GM10248 (cell line): ENCODE measurements around the gene FBLL1.
"Not testable (repeated sequence)": the region's sequence is repeated elsewhere in the genome, so short reads cannot be mapped to it uniquely, and the experiment has no call there.

Source experiments
- CTCF ChIA-PET: fragments of 300-600 bp; sonication (Branson Sonifier 250); formaldehyde crosslinking; extraction: SDS; loops from one replicate; lab custom pipeline; 2021; ENCODE audit warnings: antibody characterized with exemption; lab: Yijun Ruan, JAX
- POLR2A ChIA-PET: fragments of 350-650 bp; sonication (Branson Sonifier 250); formaldehyde crosslinking; extraction: SDS; loops from one replicate; lab custom pipeline; 2020; ENCODE audit warnings: antibody characterized with exemption; lab: Yijun Ruan, JAX
- DNase-seq: peaks from one replicate; pipeline ENCODE4 v3.0.0; 2012; ENCODE audit errors: extremely low spot score
- TF ChIP-seq, protein P1 (sequence below): IDR thresholded peaks from 2 replicates; pipeline ENCODE4 v1.5.1; 2012; ENCODE audit warnings: mild to moderate bottlenecking, low read depth; ENCODE audit errors: extremely low read depth, missing control alignments, control extremely low read depth

Gene FBLL1

DNA sequence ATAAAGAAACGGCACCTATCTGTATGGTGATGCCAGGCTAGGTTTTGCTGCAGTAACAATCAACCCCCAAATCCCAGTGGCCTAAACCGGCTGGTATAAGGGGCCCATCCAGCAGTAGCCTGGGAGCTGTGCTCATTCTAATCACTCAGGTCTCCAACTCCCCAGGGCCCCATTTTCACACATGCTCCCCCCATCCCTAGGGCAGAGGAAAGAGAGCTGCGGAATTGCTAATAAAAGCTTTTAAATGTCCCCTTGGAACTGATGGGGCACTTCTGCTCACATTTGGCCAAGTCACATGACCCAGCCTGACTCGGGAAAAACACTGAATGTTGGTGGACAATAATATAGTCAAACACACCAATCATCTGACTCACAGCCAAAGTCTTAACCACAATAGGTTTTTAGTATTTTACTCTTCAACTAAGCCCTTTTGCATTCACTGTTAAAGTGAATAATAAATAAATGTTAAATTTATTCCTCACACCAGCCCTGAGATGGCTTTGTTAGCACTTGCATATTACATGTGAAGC lies 1.6 kb downstream of the FBLL1 start:
- CTCF ChIA-PET, result no interaction called here

DNA sequence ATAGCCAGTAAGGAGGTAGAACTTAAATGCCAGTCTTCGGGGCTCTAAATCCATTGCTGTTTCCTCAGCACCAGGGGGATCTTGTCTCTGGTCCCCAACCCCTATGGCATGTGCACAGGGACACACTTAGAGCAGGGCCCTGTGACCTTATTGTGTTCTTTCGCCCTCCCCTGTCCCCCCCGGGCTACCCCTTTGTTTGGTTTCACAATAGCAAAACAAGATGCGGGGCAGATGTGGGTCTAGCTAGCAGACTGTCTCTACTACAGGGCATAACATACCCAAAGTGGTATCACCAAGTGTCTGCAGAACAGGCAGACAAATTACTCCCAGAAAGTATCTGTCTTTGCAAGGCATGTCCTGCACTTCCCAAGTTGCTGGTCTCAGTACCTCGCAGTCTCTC lies 2.1 kb downstream of the FBLL1 start:
- no peak for DNase-seq
- ChIA-PET CTCF (no interaction called here), POLR2A (no interaction called here)
- TF ChIP-seq, protein P1, sequence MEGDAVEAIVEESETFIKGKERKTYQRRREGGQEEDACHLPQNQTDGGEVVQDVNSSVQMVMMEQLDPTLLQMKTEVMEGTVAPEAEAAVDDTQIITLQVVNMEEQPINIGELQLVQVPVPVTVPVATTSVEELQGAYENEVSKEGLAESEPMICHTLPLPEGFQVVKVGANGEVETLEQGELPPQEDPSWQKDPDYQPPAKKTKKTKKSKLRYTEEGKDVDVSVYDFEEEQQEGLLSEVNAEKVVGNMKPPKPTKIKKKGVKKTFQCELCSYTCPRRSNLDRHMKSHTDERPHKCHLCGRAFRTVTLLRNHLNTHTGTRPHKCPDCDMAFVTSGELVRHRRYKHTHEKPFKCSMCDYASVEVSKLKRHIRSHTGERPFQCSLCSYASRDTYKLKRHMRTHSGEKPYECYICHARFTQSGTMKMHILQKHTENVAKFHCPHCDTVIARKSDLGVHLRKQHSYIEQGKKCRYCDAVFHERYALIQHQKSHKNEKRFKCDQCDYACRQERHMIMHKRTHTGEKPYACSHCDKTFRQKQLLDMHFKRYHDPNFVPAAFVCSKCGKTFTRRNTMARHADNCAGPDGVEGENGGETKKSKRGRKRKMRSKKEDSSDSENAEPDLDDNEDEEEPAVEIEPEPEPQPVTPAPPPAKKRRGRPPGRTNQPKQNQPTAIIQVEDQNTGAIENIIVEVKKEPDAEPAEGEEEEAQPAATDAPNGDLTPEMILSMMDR, result no peak

More for the DNA sequence above, 1.6 kb downstream of the FBLL1 start:
- POLR2A ChIA-PET, result no interaction called here
- DNase-seq, result no peak
- TF ChIP-seq, protein P1, result no peak

DNA sequence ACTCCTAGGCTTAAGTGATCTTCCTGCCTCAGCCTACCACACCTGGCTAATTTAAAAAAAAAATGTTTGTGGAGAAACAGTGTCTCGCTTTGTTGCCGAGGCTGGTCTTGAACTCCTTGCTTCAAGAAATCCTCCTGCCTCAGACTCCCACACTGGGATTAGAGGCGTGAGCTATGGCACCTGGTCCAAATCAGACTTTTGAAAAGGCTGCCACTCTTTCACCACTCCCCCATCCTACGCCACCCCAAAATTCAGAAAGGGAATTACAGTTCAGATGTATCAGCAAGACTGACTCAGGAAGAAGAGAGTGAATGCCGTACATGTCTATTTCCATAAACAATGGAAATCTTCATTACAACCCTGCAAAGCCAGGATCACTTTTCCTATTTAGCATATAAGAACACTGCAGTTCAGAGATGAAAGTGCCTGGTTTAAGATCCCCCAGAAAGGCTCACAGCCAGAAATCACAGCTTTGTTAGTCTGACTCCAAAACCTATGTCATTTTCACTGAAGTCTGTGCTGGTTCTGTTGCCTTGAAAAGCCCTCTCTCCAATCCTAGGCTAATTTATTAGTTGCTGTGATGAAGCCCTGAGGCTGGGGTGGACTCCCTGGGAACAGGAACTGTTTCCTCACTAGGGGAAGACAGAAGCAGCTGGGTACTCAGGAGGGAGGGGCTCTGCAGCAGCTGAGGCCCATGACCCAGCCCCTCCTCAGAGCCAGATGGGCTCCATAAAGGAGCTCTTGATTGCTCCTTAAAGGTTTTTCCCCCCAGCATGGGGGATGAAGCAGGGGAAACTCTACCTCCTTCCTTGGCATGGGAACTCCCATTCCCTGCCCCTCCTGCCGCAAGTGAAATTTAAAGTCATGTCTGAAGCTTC lies 3.1 kb downstream of the FBLL1 start:
- TF ChIP-seq, protein P1, result no peak
- ChIA-PET POLR2A (no interaction called here), CTCF (no interaction called here)
- no peak for DNase-seq

DNA sequence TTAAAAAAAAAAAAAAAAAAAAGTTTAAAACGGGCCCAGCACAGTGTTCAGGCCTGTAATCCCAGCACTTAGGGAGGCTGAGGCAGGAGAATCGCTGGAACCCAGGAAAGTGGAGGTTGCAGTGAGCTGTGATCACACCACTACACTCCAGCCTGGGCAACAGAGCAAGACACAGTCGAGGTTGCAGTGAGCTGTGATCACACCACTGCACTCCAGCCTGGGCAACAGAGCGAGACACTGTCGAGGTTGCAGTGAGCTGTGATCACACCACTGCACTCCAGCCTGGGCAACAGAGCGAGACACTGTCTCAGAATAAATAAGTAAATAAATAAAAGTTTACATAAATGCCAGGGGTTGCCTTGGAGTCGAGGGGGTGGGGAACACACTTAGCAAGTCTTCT lies 5.2 kb downstream of the FBLL1 start:
- DNase-seq, POLR2A ChIA-PET, CTCF ChIA-PET: not testable (repeated sequence)

DNA sequence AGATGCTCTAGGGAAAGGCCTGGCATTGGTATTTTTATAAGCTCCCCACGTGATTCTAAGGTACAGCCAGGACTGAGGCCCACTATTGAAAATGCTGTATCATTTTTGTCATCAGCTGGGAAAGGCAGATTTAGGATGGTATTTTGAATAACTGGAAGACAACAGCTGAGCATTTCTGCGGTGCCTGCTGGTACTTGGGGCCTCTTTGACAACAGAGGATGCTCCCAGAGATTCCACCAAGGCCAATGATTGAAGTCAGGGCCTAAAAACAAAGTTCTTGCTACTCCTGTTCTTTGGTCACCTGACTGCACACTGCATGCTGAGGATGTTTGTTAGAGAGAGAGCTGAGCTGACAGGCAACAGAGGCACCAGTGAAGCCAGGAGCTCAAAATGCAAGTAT lies 8.1 kb downstream of the FBLL1 start:
- TF ChIP-seq, protein P1, result no peak
- ChIA-PET CTCF (interaction anchor here (0.8 kb wide), 1 partner anchor 9 kb away, joined by 3 read pairs; no protein-coding TSS in a partner anchor), POLR2A (interaction anchor here (0.6 kb wide), 1 partner anchor 20 kb away, joined by 4 read pairs; no protein-coding TSS in a partner anchor)
- DNase-seq, result no peak

DNA sequence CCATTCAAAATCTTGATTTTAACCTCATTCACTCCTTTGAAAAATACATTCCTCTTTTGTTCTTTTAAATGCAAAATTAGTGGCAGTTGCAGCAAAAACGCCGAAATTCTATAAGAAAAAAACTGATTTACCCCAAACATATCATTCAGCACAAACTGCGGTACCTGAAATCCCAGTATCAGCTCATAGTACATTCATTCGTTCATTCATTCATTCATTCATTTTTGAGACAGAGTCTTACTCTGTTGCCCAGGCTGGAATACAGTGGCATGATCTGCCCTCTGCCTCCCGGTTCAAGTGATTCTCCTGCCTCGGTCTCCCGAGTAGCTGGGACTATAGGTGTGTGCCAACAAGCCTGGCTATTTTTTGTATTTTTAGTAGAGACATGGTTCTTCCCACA lies 20.4 kb downstream of the FBLL1 start:
- ChIA-PET CTCF (interaction anchor here (1.0 kb wide), 1 partner anchor 14 kb away, joined by 3 read pairs; no protein-coding TSS in a partner anchor), POLR2A (no interaction called here)
- no peak for DNase-seq
- TF ChIP-seq, protein P1, result no peak

DNA sequence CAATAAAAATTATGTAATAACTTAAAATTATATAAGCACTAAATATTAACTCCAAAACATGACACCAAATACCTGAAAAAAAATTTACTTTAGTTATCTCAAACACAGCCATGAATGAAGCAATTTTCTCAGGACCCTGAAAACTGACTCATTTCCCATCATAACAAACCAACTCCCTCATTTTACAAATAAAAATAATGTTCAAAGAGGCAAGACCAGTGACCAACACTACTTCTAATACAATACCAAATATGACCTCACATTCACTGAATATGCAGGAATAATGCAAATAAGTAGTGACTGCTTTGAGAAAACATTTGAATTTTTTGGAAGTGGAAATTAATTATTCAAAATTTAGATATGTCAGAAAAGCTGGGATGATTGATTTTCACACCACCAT lies 21.6 kb downstream of the FBLL1 start:
- DNase-seq, result no peak
- CTCF ChIA-PET, result no interaction called here
- POLR2A ChIA-PET, result no interaction called here
- TF ChIP-seq, protein P1, result no peak
